Mesenchymal stem cell (in vitro differentiated cells and primary cell): ENCODE measurements around the gene PROCA1.

ENCODE experiments used
- DNase-seq: peaks from one replicate; pipeline ENCODE4 v3.0.0-alpha.2; 2013
- H2AFZ ChIP-seq: one replicate; pipeline ENCODE4 v1.6.1; 2013; ENCODE audit warnings: low read depth, mild to moderate bottlenecking, control low read depth, inconsistent platforms, low read length, moderate library complexity
- H2AK5ac ChIP-seq: 2 replicates; pipeline ENCODE4 v1.6.1; 2013; ENCODE audit warnings: low read length, moderate library complexity, mild to moderate bottlenecking, inconsistent platforms; ENCODE audit not compliant: severe bottlenecking
- H2BK120ac ChIP-seq: one replicate; pipeline ENCODE4 v1.6.1; 2013; ENCODE audit warnings: low read depth, mild to moderate bottlenecking, inconsistent platforms, low read length, moderate library complexity
- H2BK12ac ChIP-seq, 2 experiments: one replicate each; pipeline ENCODE4 v1.6.1; 2013; ENCODE audit warnings: inconsistent platforms in 2 of 2, low read length in 2 of 2, mild to moderate bottlenecking in 2 of 2, moderate library complexity in 2 of 2, control low read depth in 1 of 2
- H2BK15ac ChIP-seq: one replicate; pipeline ENCODE4 v1.6.1; 2013; ENCODE audit warnings: mild to moderate bottlenecking, low read depth, inconsistent platforms; ENCODE audit not compliant: poor library complexity, severe bottlenecking
- H2BK5ac ChIP-seq: 2 replicates; pipeline ENCODE4 v1.6.1; 2013; ENCODE audit warnings: low read depth, mild to moderate bottlenecking, low read length, control low read depth, inconsistent platforms; ENCODE audit not compliant: poor library complexity, severe bottlenecking
- H3K14ac ChIP-seq, 2 experiments: one replicate each; pipeline ENCODE4 v1.6.1; 2013; ENCODE audit warnings: inconsistent platforms in 2 of 2, low read length in 2 of 2, control low read depth in 1 of 2, mild to moderate bottlenecking in 1 of 2, moderate library complexity in 1 of 2
- H3K18ac ChIP-seq, 2 experiments: one replicate each; pipeline ENCODE4 v1.6.1; 2013; ENCODE audit warnings: inconsistent platforms in 2 of 2, low read length in 2 of 2, control low read depth in 1 of 2, low read depth in 1 of 2, mild to moderate bottlenecking in 1 of 2
- H3K23ac ChIP-seq, 2 experiments: one replicate each; pipeline ENCODE4 v1.6.1; 2013; ENCODE audit warnings: inconsistent platforms in 2 of 2, low read length in 2 of 2, mild to moderate bottlenecking in 2 of 2, moderate library complexity in 2 of 2, control low read depth in 1 of 2
- H3K27ac ChIP-seq: 2 replicates; pipeline ENCODE4 v1.5.1; 2013; ENCODE audit warnings: mild to moderate bottlenecking, moderate library complexity, low read length, control low read depth, inconsistent platforms; ENCODE audit not compliant: poor library complexity, severe bottlenecking
- H3K27me3 ChIP-seq, 2 experiments: 2 replicates each; pipeline versions ENCODE4 v1.6.1 to v1.7.0; 2013; ENCODE audit warnings: low read length in 2 of 2, mild to moderate bottlenecking in 2 of 2, moderate library complexity in 2 of 2, control low read depth in 1 of 2, inconsistent platforms in 1 of 2; ENCODE audit not compliant: control insufficient read depth in 1 of 2, insufficient read depth in 1 of 2
- H3K36me3 ChIP-seq, 2 experiments: 2 replicates each; pipeline versions ENCODE4 v1.6.1 to v1.7.0; 2013; ENCODE audit warnings: low read length in 2 of 2, control low read depth in 1 of 2, inconsistent platforms in 1 of 2, low read depth in 1 of 2, mild to moderate bottlenecking in 1 of 2; ENCODE audit not compliant: insufficient read depth in 2 of 2, control insufficient read depth in 1 of 2
- H3K4ac ChIP-seq, 2 experiments: one replicate each; pipeline ENCODE4 v1.6.1; 2013; ENCODE audit warnings: inconsistent platforms in 2 of 2, low read length in 2 of 2, mild to moderate bottlenecking in 2 of 2, moderate library complexity in 2 of 2, control low read depth in 1 of 2, low read depth in 1 of 2
- H3K4me1 ChIP-seq: 2 replicates; pipeline ENCODE4 v1.6.1; 2013; ENCODE audit warnings: low read depth, low read length, control low read depth; ENCODE audit not compliant: control insufficient read depth, insufficient read depth
- H3K4me2 ChIP-seq: 2 replicates; pipeline ENCODE4 v1.6.1; 2013; ENCODE audit warnings: low read length, mild to moderate bottlenecking, inconsistent platforms; ENCODE audit not compliant: poor library complexity, severe bottlenecking
- H3K4me3 ChIP-seq, 2 experiments: 2 replicates each; pipeline versions ENCODE4 v1.5.1 to v1.7.0; 2013; ENCODE audit warnings: low read length in 2 of 2, mild to moderate bottlenecking in 2 of 2, control low read depth in 1 of 2, low read depth in 1 of 2; ENCODE audit not compliant: insufficient read depth in 1 of 2
- H3K79me1 ChIP-seq: replicated peaks from 2 replicates; pipeline ENCODE4 v1.6.1; 2013; ENCODE audit warnings: mild to moderate bottlenecking, control low read depth, low read length, inconsistent platforms; ENCODE audit not compliant: poor library complexity, severe bottlenecking
- H3K9ac ChIP-seq: 2 replicates; pipeline ENCODE4 v1.7.0; 2013; ENCODE audit warnings: mild to moderate bottlenecking, low read length, moderate library complexity
- H3K9me3 ChIP-seq: 2 replicates; pipeline ENCODE4 v1.7.0; 2013; ENCODE audit warnings: mild to moderate bottlenecking, low read length; ENCODE audit not compliant: control insufficient read depth
- H4K8ac ChIP-seq: one replicate; pipeline ENCODE4 v1.6.1; 2013; ENCODE audit warnings: inconsistent platforms, mild to moderate bottlenecking, low read length, moderate library complexity
- H4K91ac ChIP-seq: one replicate; pipeline ENCODE4 v1.6.1; 2013; ENCODE audit warnings: mild to moderate bottlenecking, low read length, inconsistent platforms
- WGBS: methylation state at CpG from one replicate; pipeline ENCODE4 v1.1.7; 2013; ENCODE audit warnings: mixed read lengths; 5-methylcytosine and 5-hydroxymethylcytosine counted together

The PROCA1 gene

DNA sequence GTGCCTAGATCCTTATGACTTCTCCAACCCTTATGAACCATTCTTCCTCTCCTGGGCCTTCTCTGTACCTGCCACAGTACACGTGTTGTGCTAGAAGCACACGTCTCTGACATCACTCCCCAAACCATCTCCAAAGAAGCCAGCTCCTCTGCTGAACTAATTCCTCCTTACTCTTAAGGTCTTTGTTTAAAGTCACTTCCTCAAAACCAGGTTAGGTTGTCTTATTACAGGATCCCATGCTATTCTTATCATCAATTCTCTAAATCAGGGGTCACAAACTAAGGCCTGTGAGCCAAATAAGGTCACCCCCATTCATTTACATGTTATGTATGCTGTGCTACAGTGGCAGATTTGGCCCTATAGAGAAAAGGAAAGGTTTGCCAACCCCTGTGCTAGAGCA, 45.7 kb downstream of the PROCA1 start:
- no peak overlapping the region for H3K4me2 ChIP-seq
- H4K91ac ChIP-seq: no peak overlapping the region
- H3K27me3 ChIP-seq: no peaks in the 10 kb centered on the region
- no peak overlapping the region for H3K9ac ChIP-seq
- H3K4ac ChIP-seq: no peak overlapping the region
- peaks cover 3% of the 10 kb centered on the region for H3K4me1 ChIP-seq
- H2BK5ac ChIP-seq: no peak overlapping the region
- peaks cover under 1% of the 10 kb centered on the region for H3K79me1 ChIP-seq
- WGBS: 85% methylated on average over 2 of the region's 2 CpGs
- no peak overlapping the region for H4K8ac ChIP-seq
- no peak overlapping the region for H2BK12ac ChIP-seq
- H2AK5ac ChIP-seq: no peak overlapping the region
- no peak overlapping the region for H2BK15ac ChIP-seq
- no peak overlapping the region for H3K18ac ChIP-seq
- H2AFZ ChIP-seq: no peak overlapping the region
- no peaks in the 10 kb centered on the region for H3K9me3 ChIP-seq
- DNase-seq: no peak
- no peak overlapping the region for H3K14ac ChIP-seq
- no peak overlapping the region for H3K23ac ChIP-seq
- H3K36me3 ChIP-seq: peaks cover 19 to 60% of the 10 kb centered on the region in 2 experiments
- no peak overlapping the region for H3K4me3 ChIP-seq
- H2BK120ac ChIP-seq: no peak overlapping the region
- H3K27ac ChIP-seq: no peak overlapping the region

DNA sequence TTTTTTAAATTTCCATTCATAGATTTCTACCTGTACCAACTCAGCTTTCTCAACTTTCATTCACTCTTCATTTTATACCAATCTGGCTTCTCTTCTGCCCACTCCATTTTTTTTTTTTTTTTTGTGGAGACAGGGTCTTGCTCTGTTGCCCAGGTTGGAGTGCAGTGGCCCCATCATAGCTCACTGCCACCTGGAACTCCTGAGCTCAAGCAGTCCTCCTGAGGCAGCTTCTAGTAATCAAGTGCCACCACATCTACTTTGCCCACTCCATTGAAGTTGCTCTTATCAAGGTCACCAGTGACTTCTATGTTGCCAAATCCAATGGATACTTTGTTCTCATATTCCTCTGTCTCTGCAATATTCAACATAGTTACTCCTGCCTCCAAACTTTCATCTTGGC, 48.0 kb downstream of the PROCA1 start:
- H3K36me3 ChIP-seq: peaks cover 26 to 39% of the 10 kb centered on the region in 2 experiments
- H3K27me3 ChIP-seq: no peaks in the 10 kb centered on the region

DNA sequence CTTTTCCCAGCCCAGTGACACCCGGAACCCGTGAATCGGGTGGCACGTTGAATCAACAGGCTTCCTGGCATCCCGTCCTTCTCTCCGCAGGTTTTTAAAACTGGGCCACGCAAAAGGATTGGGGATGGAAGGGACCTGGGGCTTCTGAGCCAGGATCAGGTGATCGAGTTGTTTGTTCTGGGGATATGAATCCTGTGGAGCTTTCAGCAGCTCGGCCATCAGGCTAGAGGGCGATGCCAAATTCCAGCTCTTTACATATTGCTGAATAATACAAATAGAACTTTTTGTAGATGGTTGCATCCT, 49.2 kb downstream of the PROCA1 start:
- no peaks in the 10 kb centered on the region for H3K27me3 ChIP-seq
- peaks cover 7% of the 10 kb centered on the region for H3K4me1 ChIP-seq
- H3K23ac ChIP-seq: peak overlapping the region in 1 of 2 experiments; percentile 98
- peak overlapping the region; percentile 95 for H3K27ac ChIP-seq
- DNase-seq: no peak
- H3K36me3 ChIP-seq: peaks cover 28 to 32% of the 10 kb centered on the region in 2 experiments
- H3K79me1 ChIP-seq: peaks cover 1% of the 10 kb centered on the region
- H4K91ac ChIP-seq: peak overlapping the region; percentile 62
- WGBS: 0% methylated on average over 6 of the region's 10 CpGs
- H4K8ac ChIP-seq: no peak overlapping the region
- no peaks in the 10 kb centered on the region for H3K9me3 ChIP-seq
- peak overlapping the region in 1 of 2 experiments; percentile 57 for H2BK12ac ChIP-seq
- H3K18ac ChIP-seq: peak overlapping the region; percentile 94 to 96
- H3K4me3 ChIP-seq: peak overlapping the region; percentile 92 to 95
- peak overlapping the region; percentile 67 to 91 for H3K4ac ChIP-seq
- H2BK120ac ChIP-seq: no peak overlapping the region
- H2BK5ac ChIP-seq: peak overlapping the region; percentile 85
- H2BK15ac ChIP-seq: peak overlapping the region; percentile 31
- peak overlapping the region; percentile 73 for H2AFZ ChIP-seq
- no peak overlapping the region for H2AK5ac ChIP-seq
- H3K9ac ChIP-seq: peak overlapping the region; percentile 98
- peak overlapping the region in 1 of 2 experiments; percentile 97 for H3K14ac ChIP-seq
- H3K4me2 ChIP-seq: peak overlapping the region; percentile 74

More for the DNA sequence above, 48.0 kb downstream of the PROCA1 start:
- Histone ChIP-seq H3K9me3 (no peaks in the 10 kb centered on the region), H3K4me3 (peak overlapping the region in 1 of 2 experiments; percentile 95), H3K9ac (peak overlapping the region; percentile 98), H2BK12ac (no peak overlapping the region), H3K18ac (no peak overlapping the region), H2AK5ac (no peak overlapping the region), H3K27ac (no peak overlapping the region), H3K79me1 (no peaks in the 10 kb centered on the region), H3K23ac (no peak overlapping the region), H2BK120ac (no peak overlapping the region), H3K4me2 (peak overlapping the region; percentile 29), H3K4me1 (peaks cover 5% of the 10 kb centered on the region), H3K4ac (no peak overlapping the region), H3K14ac (no peak overlapping the region), H4K91ac (no peak overlapping the region), H2AFZ (no peak overlapping the region), H4K8ac (no peak overlapping the region), H2BK15ac (no peak overlapping the region), H2BK5ac (no peak overlapping the region)
- DNase-seq: no peak

DNA sequence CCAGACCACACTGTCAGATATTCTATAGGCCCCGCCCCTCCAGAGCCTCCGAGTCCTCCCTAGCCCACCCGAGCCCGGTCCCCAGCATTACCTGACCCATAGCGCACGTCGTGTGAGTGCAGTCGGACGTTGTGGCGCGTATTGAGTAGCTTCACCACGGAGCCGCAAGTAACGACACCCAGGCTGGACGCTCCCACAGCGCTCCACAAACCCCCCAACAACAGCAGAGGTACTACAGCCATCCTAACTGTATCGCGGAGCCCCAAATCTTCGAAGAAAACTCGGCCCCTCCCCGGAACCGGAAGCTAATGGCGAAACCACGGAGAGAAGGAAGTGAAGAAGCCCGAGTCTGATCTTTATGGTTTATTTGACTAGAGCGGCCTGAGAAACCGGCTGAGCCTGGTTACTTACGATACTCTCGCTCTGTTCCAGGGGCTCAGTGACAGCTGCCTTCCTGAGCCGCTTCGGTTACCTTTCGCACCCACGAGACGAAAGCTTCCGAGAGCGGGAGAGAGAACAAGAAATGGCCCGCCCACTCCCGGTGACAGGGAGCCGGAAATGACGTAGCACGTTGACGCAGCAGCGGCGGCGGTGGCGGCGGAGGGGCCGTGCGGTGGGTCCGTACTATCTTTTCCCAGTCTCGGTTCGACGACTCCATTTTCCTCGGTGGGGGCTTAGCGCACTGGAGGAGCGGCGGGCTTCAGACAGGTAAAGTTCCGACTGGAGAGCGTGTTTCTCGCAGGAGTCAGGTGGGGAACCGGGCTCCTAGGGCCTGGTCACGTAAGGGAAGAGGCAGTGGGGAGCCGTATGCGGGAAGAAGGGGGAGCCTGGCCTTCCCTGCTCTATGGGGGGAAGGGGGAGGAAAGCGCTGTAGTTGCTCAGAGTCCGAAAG, 49.8 kb downstream of the PROCA1 start, which contains the start of the genes SDF2 and SUPT6H:
Gene SDF2 (minus strand): TSS at position 272 of the 892 bp plus-strand sequence. CDS start 30 bp downstream, at position 242.
Gene SUPT6H (plus strand): TSS at position 571 of the 892 bp plus-strand sequence. CDS start 11,197 bp downstream, outside the sequence.
- under 1% methylated on average over 65 of the region's 66 CpGs for WGBS
- peak within 1 kb of the TSS; percentile 90 for H4K91ac ChIP-seq
- DNase-seq: peak; percentile 94
- H3K4ac ChIP-seq: peak within 1 kb of the TSS; percentile 67 to 91
- no peaks in the 10 kb centered on the region for H3K9me3 ChIP-seq
- H3K36me3 ChIP-seq: peaks cover 34% of the 10 kb centered on the region in 2 experiments
- no peaks in the 10 kb centered on the region for H3K27me3 ChIP-seq
- H3K23ac ChIP-seq: peak within 1 kb of the TSS; percentile 12 to 98
- peak within 1 kb of the TSS in 1 of 2 experiments; percentile 57 for H2BK12ac ChIP-seq
- H3K4me3 ChIP-seq: peak within 1 kb of the TSS; percentile 92 to 95
- peak within 1 kb of the TSS; percentile 92 for H4K8ac ChIP-seq
- peaks cover 7% of the 10 kb centered on the region for H3K4me1 ChIP-seq
- H2AFZ ChIP-seq: peak within 1 kb of the TSS; percentile 84
- peak within 1 kb of the TSS; percentile 86 for H2BK120ac ChIP-seq
- peak within 1 kb of the TSS; percentile 76 for H2BK15ac ChIP-seq
- no peak within 1 kb of the TSS for H2AK5ac ChIP-seq
- H3K4me2 ChIP-seq: peak within 1 kb of the TSS; percentile 85
- peak within 1 kb of the TSS; percentile 98 for H3K9ac ChIP-seq
- H3K14ac ChIP-seq: peak within 1 kb of the TSS in 1 of 2 experiments; percentile 97
- peak within 1 kb of the TSS; percentile 95 for H3K27ac ChIP-seq
- H3K79me1 ChIP-seq: peaks cover 3% of the 10 kb centered on the region
- peak within 1 kb of the TSS; percentile 85 for H2BK5ac ChIP-seq
- peak within 1 kb of the TSS; percentile 94 to 96 for H3K18ac ChIP-seq
